Gastroesophageal sphincter (tissue), 4 donors: ENCODE data around the gene S100A7. TPM values are rescaled to one million over a fixed set of nuclear protein-coding genes. Genes with fewer than 3 reads are reported as not detected.

Experiments used
- ATAC-seq: fragments of 150-250 bp; one replicate; pipeline ENCODE4 v1.9.1; 2016; ENCODE audit warnings: mild to moderate bottlenecking, moderate library complexity
- H3K27ac ChIP-seq, 4 donors: fragments of 200-600 bp; sonication (generic) in 3 of 4; 1 replicate in 3 of 4; 2 replicates in 1 of 4; pipeline ENCODE4 v1.5.1; 2016 to 2019
- H3K27me3 ChIP-seq: fragments of 200-600 bp; sonication (generic); one replicate; pipeline ENCODE4 v1.5.1; 2019
- H3K36me3 ChIP-seq, 2 donors: fragments of 200-600 bp; sonication (generic); one replicate each; pipeline ENCODE4 v1.5.1; 2019; ENCODE audit warnings: control low read depth in 1 of 2
- H3K4me1 ChIP-seq, 3 donors: fragments of 200-600 bp; sonication (generic); 1 replicate in 2 of 3; 2 replicates in 1 of 3; pipeline ENCODE4 v1.5.1; 2016 to 2019; ENCODE audit warnings: control low read depth in 2 of 3
- H3K4me3 ChIP-seq, 2 donors: fragments of 200-600 bp; sonication (generic); one replicate each; pipeline ENCODE4 v1.5.1; 2019; ENCODE audit warnings: mild to moderate bottlenecking in 1 of 2, moderate library complexity in 1 of 2
- H3K9me3 ChIP-seq, 3 donors: fragments of 200-600 bp; sonication (generic); one replicate each; pipeline ENCODE4 v1.5.1; 2017 to 2019; ENCODE audit warnings: control low read depth in 2 of 3
- CTCF ChIP-seq, 4 experiments: fragments of 200-600 bp in 2 of 4; fragments of 450-650 bp in 2 of 4; sonication (generic) in 1 of 4; IDR thresholded peaks; one replicate each; pipeline ENCODE4 v1.5.1; 2017 to 2019; ENCODE audit warnings: antibody characterized with exemption in 4 of 4, mild to moderate bottlenecking in 2 of 4, moderate library complexity in 2 of 4
- EP300 ChIP-seq: sonication (generic); formaldehyde crosslinking; IDR thresholded peaks from one replicate; pipeline ENCODE4 v1.6.1; 2017; ENCODE audit warnings: antibody characterized with exemption, mild to moderate bottlenecking
- POLR2A ChIP-seq, 2 donors: fragments of 450-650 bp; IDR thresholded peaks; one replicate each; pipeline ENCODE4 v1.6.1; 2017; ENCODE audit warnings: antibody characterized with exemption in 2 of 2, mild to moderate bottlenecking in 2 of 2, moderate library complexity in 1 of 2
- POLR2AphosphoS5 ChIP-seq: sonication (generic); formaldehyde crosslinking; IDR thresholded peaks from one replicate; pipeline ENCODE4 v1.6.1; 2017; ENCODE audit warnings: antibody characterized with exemption
- WGBS, 2 donors: methylation state at CpG; one replicate each; pipeline ENCODE4 v1.1.5; 2018; ENCODE audit warnings: low coverage in 1 of 2; 5-methylcytosine and 5-hydroxymethylcytosine counted together
- total RNA-seq, 4 donors: library from RNA; depleted of rRNA; stranded (reverse); fragments of >200 nt; gene quantifications; one replicate each; pipeline ENCODE4 v1.1.0, GENCODE V29; 2016

S100A7 gene
- total RNA-seq, 4 donors from 2014 or later = 33.0 to 253 TPM; not detected in 2

GRCh38 chr1:153441238-153441755 is 19.2 kb downstream of the S100A7 start:
- no peak for ATAC-seq
- 62 to 70% methylated on average over 4 of the region's 9 CpGs for WGBS, 2 donors
- TF ChIP-seq POLR2A (IDR thresholded peaks at IDR 0.05) (no peak), POLR2AphosphoS5 (no peak), CTCF (IDR thresholded peaks at IDR 0.05) (no peak), EP300 (no peak)
- Histone ChIP-seq H3K4me1 (no peaks in the 10 kb centered on the region), H3K36me3 (no peaks in the 10 kb centered on the region), H3K9me3 (peaks cover 0 to 8% (median 0%) of the 10 kb centered on the region in 3 donors), H3K27ac (no peak overlapping the region), H3K27me3 (peaks cover 38% of the 10 kb centered on the region), H3K4me3 (no peak overlapping the region)

- H3K9me3 ChIP-seq = peaks cover 0 to 8% (median 0%) of the 10 kb centered on the region in 3 donors
- ATAC-seq = no peak
- no peak overlapping the region for H3K27ac ChIP-seq
- H3K27me3 ChIP-seq = peaks cover 33% of the 10 kb centered on the region
- TF ChIP-seq POLR2A (IDR thresholded peaks at IDR 0.05) = no peak
- TF ChIP-seq POLR2AphosphoS5 = no peak
- no peak for TF ChIP-seq CTCF (IDR thresholded peaks at IDR 0.05)
- TF ChIP-seq EP300 = no peak
- no peaks in the 10 kb centered on the region for H3K4me1 ChIP-seq
- H3K36me3 ChIP-seq = no peaks in the 10 kb centered on the region
- no peak overlapping the region for H3K4me3 ChIP-seq
Observed at GRCh38 chr1:153439273-153439672, 21.2 kb downstream of the S100A7 start.

GRCh38 chr1:153438599-153438998 is 21.9 kb downstream of the S100A7 start:
- WGBS, 2 donors = 38 to 74% methylated on average over 1 to 6 of the region's 7 CpGs
- Histone ChIP-seq H3K9me3 (peaks cover 0 to 6% (median 0%) of the 10 kb centered on the region in 3 donors), H3K27ac (no peak overlapping the region), H3K27me3 (peaks cover 30% of the 10 kb centered on the region), H3K4me3 (no peak overlapping the region), H3K36me3 (no peaks in the 10 kb centered on the region), H3K4me1 (no peaks in the 10 kb centered on the region)
- TF ChIP-seq POLR2AphosphoS5 = no peak
- ATAC-seq = no peak

- 72 to 96% methylated on average over 3 to 4 of the region's 4 CpGs for WGBS, 2 donors
- H3K4me3 ChIP-seq = no peak overlapping the region
Observed at GRCh38 chr1:153437236-153437635, 23.2 kb downstream of the S100A7 start.

GRCh38 chr1:153434746-153435455 is 25.6 kb downstream of the S100A7 start:
- no peaks in the 10 kb centered on the region for H3K4me1 ChIP-seq
- no peaks in the 10 kb centered on the region for H3K36me3 ChIP-seq
- WGBS, 2 donors = 74 to 75% methylated on average over 5 to 9 of the region's 11 CpGs
- no peaks in the 10 kb centered on the region for H3K9me3 ChIP-seq
- H3K27ac ChIP-seq = no peak overlapping the region
- no peak for ATAC-seq
- no peak overlapping the region for H3K4me3 ChIP-seq
- TF ChIP-seq EP300 (no peak), POLR2A (IDR thresholded peaks at IDR 0.05) (no peak), POLR2AphosphoS5 (no peak), CTCF (IDR thresholded peaks at IDR 0.05) (no peak)
- peaks cover 25% of the 10 kb centered on the region for H3K27me3 ChIP-seq

More at GRCh38 chr1:153437236-153437635, 23.2 kb downstream of the S100A7 start:
- Histone ChIP-seq H3K27me3 (peaks cover 25% of the 10 kb centered on the region), H3K9me3 (no peaks in the 10 kb centered on the region), H3K36me3 (no peaks in the 10 kb centered on the region), H3K4me1 (no peaks in the 10 kb centered on the region), H3K27ac (no peak overlapping the region)
- no peak for TF ChIP-seq POLR2AphosphoS5
- TF ChIP-seq CTCF (IDR thresholded peaks at IDR 0.05) = no peak
- TF ChIP-seq EP300 = no peak
- TF ChIP-seq POLR2A (IDR thresholded peaks at IDR 0.05) = no peak
- no peak for ATAC-seq
